ENCODE measurements around the gene FBXO15. TPM values are rescaled to one million over a fixed set of nuclear protein-coding genes. Genes with fewer than 3 reads are reported as not detected.

FBXO15 gene
- total RNA-seq, 4 donors from 2014 or later = 0.60 to 0.80 TPM; not detected in 2

- H3K36me3 ChIP-seq = no peaks in the 10 kb centered on the region
- no peak overlapping the region for H3K27ac ChIP-seq
- no peaks in the 10 kb centered on the region for H3K4me1 ChIP-seq
- peaks cover 3% of the 10 kb centered on the region for H3K27me3 ChIP-seq
- WGBS = 70% methylated on average over 5 of the region's 5 CpGs
- no peak for DNase-seq (ENCODE audit: low spot score in 2 of 2)
- TF ChIP-seq POLR2AphosphoS5 (IDR thresholded peaks at IDR 0.05) (no peak), CTCF (IDR thresholded peaks at IDR 0.05) (no peak), EP300 (IDR thresholded peaks at IDR 0.05) (no peak), POLR2A (IDR thresholded peaks at IDR 0.05) (no peak)
- H3K4me3 ChIP-seq = no peak overlapping the region
- H3K9me3 ChIP-seq = no peaks in the 10 kb centered on the region
Measured at GRCh38 chr18:74063557-74063956, 84.1 kb downstream of the FBXO15 start.

GRCh38 chr18:74063023-74063422 lies 84.6 kb downstream of the FBXO15 start:
- no peak overlapping the region for H3K4me3 ChIP-seq
- H3K27me3 ChIP-seq = peaks cover 3% of the 10 kb centered on the region
- no peak overlapping the region for H3K27ac ChIP-seq
- TF ChIP-seq POLR2A (IDR thresholded peaks at IDR 0.05) (no peak), CTCF (IDR thresholded peaks at IDR 0.05) (no peak), EP300 (IDR thresholded peaks at IDR 0.05) (no peak), POLR2AphosphoS5 (IDR thresholded peaks at IDR 0.05) (no peak)
- no peak for DNase-seq (ENCODE audit: low spot score in 2 of 2)
- no peaks in the 10 kb centered on the region for H3K9me3 ChIP-seq
- no peaks in the 10 kb centered on the region for H3K4me1 ChIP-seq
- 72% methylated on average over 3 of the region's 3 CpGs for WGBS
- H3K36me3 ChIP-seq = no peaks in the 10 kb centered on the region

- Histone ChIP-seq H3K4me1 (no peaks in the 10 kb centered on the region), H3K36me3 (no peaks in the 10 kb centered on the region), H3K9me3 (no peaks in the 10 kb centered on the region), H3K4me3 (no peak overlapping the region), H3K27ac (no peak overlapping the region), H3K27me3 (peaks cover 3% of the 10 kb centered on the region)
- no peak for TF ChIP-seq CTCF (IDR thresholded peaks at IDR 0.05)
- no peak for TF ChIP-seq POLR2AphosphoS5 (IDR thresholded peaks at IDR 0.05)
- no peak for TF ChIP-seq EP300 (IDR thresholded peaks at IDR 0.05)
- TF ChIP-seq POLR2A (IDR thresholded peaks at IDR 0.05) = no peak
- no peak for DNase-seq (ENCODE audit: low spot score in 2 of 2)
- WGBS = 86% methylated on average over 3 of the region's 3 CpGs
Measured at GRCh38 chr18:74062037-74062436, 85.6 kb downstream of the FBXO15 start.

- no peak for DNase-seq (ENCODE audit: low spot score in 2 of 2)
- no peak overlapping the region for H3K27ac ChIP-seq
- H3K36me3 ChIP-seq = no peaks in the 10 kb centered on the region
- TF ChIP-seq POLR2A (IDR thresholded peaks at IDR 0.05) (no peak), POLR2AphosphoS5 (IDR thresholded peaks at IDR 0.05) (no peak), CTCF (IDR thresholded peaks at IDR 0.05) (no peak), EP300 (IDR thresholded peaks at IDR 0.05) (no peak)
- WGBS = 56% methylated on average over 3 of the region's 3 CpGs
- no peaks in the 10 kb centered on the region for H3K9me3 ChIP-seq
- no peaks in the 10 kb centered on the region for H3K27me3 ChIP-seq
- H3K4me1 ChIP-seq = no peaks in the 10 kb centered on the region
- no peak overlapping the region for H3K4me3 ChIP-seq
Measured at GRCh38 chr18:74060579-74060978, 87.1 kb downstream of the FBXO15 start.

GRCh38 chr18:74050807-74051206 lies 96.8 kb downstream of the FBXO15 start:
- H3K4me3 ChIP-seq = no peak overlapping the region
- no peaks in the 10 kb centered on the region for H3K4me1 ChIP-seq
- H3K9me3 ChIP-seq = no peaks in the 10 kb centered on the region
- DNase-seq (ENCODE audit: low spot score in 2 of 2) = no peak
- H3K36me3 ChIP-seq = no peaks in the 10 kb centered on the region
- no peaks in the 10 kb centered on the region for H3K27me3 ChIP-seq
- no peak overlapping the region for H3K27ac ChIP-seq
- 55% methylated on average over 4 of the region's 4 CpGs for WGBS
- TF ChIP-seq EP300 (IDR thresholded peaks at IDR 0.05) = no peak
- no peak for TF ChIP-seq POLR2AphosphoS5 (IDR thresholded peaks at IDR 0.05)
- no peak for TF ChIP-seq CTCF (IDR thresholded peaks at IDR 0.05)
- TF ChIP-seq POLR2A (IDR thresholded peaks at IDR 0.05) = no peak
